ENCODE results near the gene TEX36.

GRCh38 chr10:125661941-125662515, 20.9 kb downstream of the TEX36 start:
- TF ChIP-seq CTCF (IDR thresholded peaks at IDR 0.05) (no peak), EZH2 (IDR thresholded peaks at IDR 0.05; ENCODE audit: borderline replicate concordance, insufficient read depth, low read depth, low read length, poor library complexity, severe bottlenecking) (no peak)
